NT2/D1 (cell line): ENCODE results near the gene BBS9.

ENCODE experiments used
- DNase-seq: peaks from one replicate; pipeline ENCODE4 v3.0.0-alpha.2; 2011; ENCODE audit warnings: low read depth, low spot score
- H3K27me3 ChIP-seq: 2 replicates; pipeline ENCODE4 v1.6.0; 2011; ENCODE audit warnings: mild to moderate bottlenecking; ENCODE audit not compliant: insufficient read length, insufficient read depth
- H3K36me3 ChIP-seq: 2 replicates; pipeline ENCODE4 v1.6.1; 2011; ENCODE audit warnings: mild to moderate bottlenecking, low read length, mixed read lengths; ENCODE audit not compliant: insufficient read depth, insufficient read length
- H3K4me1 ChIP-seq: 2 replicates; pipeline ENCODE4 v1.5.1; 2011; ENCODE audit not compliant: insufficient read depth, insufficient read length
- H3K4me3 ChIP-seq: 2 replicates; pipeline ENCODE4 v1.5.1; 2011; ENCODE audit warnings: low read depth; ENCODE audit not compliant: insufficient read length
- H3K9ac ChIP-seq: 2 replicates; pipeline ENCODE4 v1.6.0; 2011; ENCODE audit warnings: low read depth; ENCODE audit not compliant: insufficient read length
- H3K9me3 ChIP-seq: 2 replicates; pipeline ENCODE4 v1.5.1; 2011; ENCODE audit warnings: mild to moderate bottlenecking, low read length; ENCODE audit not compliant: insufficient read depth
- SUZ12 ChIP-seq: IDR thresholded peaks from 2 replicates; pipeline ENCODE4 v1.6.1; 2011; ENCODE audit not compliant: insufficient read length, insufficient read depth; ENCODE audit errors: extremely low read depth
- YY1 ChIP-seq: IDR thresholded peaks from 2 replicates; pipeline ENCODE4 v1.6.1; 2011; ENCODE audit not compliant: insufficient read length, insufficient read depth
- ZNF274 ChIP-seq: IDR thresholded peaks from 2 replicates; pipeline ENCODE4 v1.6.1; 2011; ENCODE audit warnings: mild to moderate bottlenecking, low read depth, low read length

BBS9 gene

GRCh38 chr7:33500703-33501701 lies 371.6 kb downstream of the BBS9 start:
- no peaks in the 10 kb centered on the region for H3K4me1 ChIP-seq
- no peak for TF ChIP-seq YY1
- TF ChIP-seq ZNF274: no peak
- no peak for TF ChIP-seq SUZ12
- H3K9me3 ChIP-seq: no peaks in the 10 kb centered on the region
- no peak overlapping the region for H3K9ac ChIP-seq
- H3K36me3 ChIP-seq: no peaks in the 10 kb centered on the region
- no peak overlapping the region for H3K4me3 ChIP-seq
- DNase-seq: no peak
- no peaks in the 10 kb centered on the region for H3K27me3 ChIP-seq

GRCh38 chr7:33503014-33503413 lies 373.6 kb downstream of the BBS9 start:
- Histone ChIP-seq H3K9me3 (no peaks in the 10 kb centered on the region), H3K9ac (no peak overlapping the region), H3K36me3 (no peaks in the 10 kb centered on the region), H3K4me1 (no peaks in the 10 kb centered on the region), H3K27me3 (no peaks in the 10 kb centered on the region), H3K4me3 (no peak overlapping the region)
- DNase-seq: no peak
- TF ChIP-seq SUZ12 (no peak), ZNF274 (no peak), YY1 (no peak)

GRCh38 chr7:33503736-33504135 lies 374.4 kb downstream of the BBS9 start:
- H3K4me1 ChIP-seq: no peaks in the 10 kb centered on the region
- H3K9me3 ChIP-seq: no peaks in the 10 kb centered on the region
- no peaks in the 10 kb centered on the region for H3K36me3 ChIP-seq
- no peak overlapping the region for H3K4me3 ChIP-seq
- DNase-seq: no peak
- TF ChIP-seq YY1 (no peak), ZNF274 (no peak), SUZ12 (no peak)
- H3K27me3 ChIP-seq: no peaks in the 10 kb centered on the region
- no peak overlapping the region for H3K9ac ChIP-seq

- no peak overlapping the region for H3K9ac ChIP-seq
- H3K9me3 ChIP-seq: no peaks in the 10 kb centered on the region
- no peaks in the 10 kb centered on the region for H3K4me1 ChIP-seq
- H3K4me3 ChIP-seq: no peak overlapping the region
- DNase-seq: no peak
- H3K27me3 ChIP-seq: no peaks in the 10 kb centered on the region
- H3K36me3 ChIP-seq: no peaks in the 10 kb centered on the region
- TF ChIP-seq YY1 (no peak), SUZ12 (no peak), ZNF274 (no peak)
These were observed 374.9 kb downstream of the BBS9 start for GRCh38 chr7:33504266-33504665.

- Histone ChIP-seq H3K4me1 (no peaks in the 10 kb centered on the region), H3K9me3 (no peaks in the 10 kb centered on the region), H3K36me3 (no peaks in the 10 kb centered on the region), H3K27me3 (no peaks in the 10 kb centered on the region), H3K9ac (no peak overlapping the region), H3K4me3 (no peak overlapping the region)
- TF ChIP-seq SUZ12 (no peak), ZNF274 (no peak), YY1 (no peak)
- DNase-seq: no peak
These were observed 379.8 kb downstream of the BBS9 start for GRCh38 chr7:33509206-33509605.

- H3K36me3 ChIP-seq: no peaks in the 10 kb centered on the region
- no peak overlapping the region for H3K9ac ChIP-seq
- no peaks in the 10 kb centered on the region for H3K27me3 ChIP-seq
- H3K4me3 ChIP-seq: no peak overlapping the region
- TF ChIP-seq SUZ12: no peak
- no peak for TF ChIP-seq YY1
- no peak for DNase-seq
- no peaks in the 10 kb centered on the region for H3K9me3 ChIP-seq
- no peaks in the 10 kb centered on the region for H3K4me1 ChIP-seq
These were observed 382.4 kb downstream of the BBS9 start for GRCh38 chr7:33511778-33512177.

GRCh38 chr7:33516568-33516967 lies 387.2 kb downstream of the BBS9 start:
- H3K27me3 ChIP-seq: no peaks in the 10 kb centered on the region
- H3K4me3 ChIP-seq: no peak overlapping the region
- H3K36me3 ChIP-seq: no peaks in the 10 kb centered on the region
- H3K9ac ChIP-seq: no peak overlapping the region
- H3K9me3 ChIP-seq: no peaks in the 10 kb centered on the region
- TF ChIP-seq SUZ12 (no peak), ZNF274 (no peak), YY1 (no peak)
- no peaks in the 10 kb centered on the region for H3K4me1 ChIP-seq
- DNase-seq: no peak
